CD4-positive, alpha-beta T cell treated with Interleukin-17A for 4 hours (primary cell): Measurements from ENCODE around the gene KASH5.

ENCODE experiments used
- DNase-seq: peaks from one replicate; pipeline ENCODE4 v3.0.0-alpha.2; 2020; ENCODE audit warnings: mixed read lengths

Gene KASH5

DNA sequence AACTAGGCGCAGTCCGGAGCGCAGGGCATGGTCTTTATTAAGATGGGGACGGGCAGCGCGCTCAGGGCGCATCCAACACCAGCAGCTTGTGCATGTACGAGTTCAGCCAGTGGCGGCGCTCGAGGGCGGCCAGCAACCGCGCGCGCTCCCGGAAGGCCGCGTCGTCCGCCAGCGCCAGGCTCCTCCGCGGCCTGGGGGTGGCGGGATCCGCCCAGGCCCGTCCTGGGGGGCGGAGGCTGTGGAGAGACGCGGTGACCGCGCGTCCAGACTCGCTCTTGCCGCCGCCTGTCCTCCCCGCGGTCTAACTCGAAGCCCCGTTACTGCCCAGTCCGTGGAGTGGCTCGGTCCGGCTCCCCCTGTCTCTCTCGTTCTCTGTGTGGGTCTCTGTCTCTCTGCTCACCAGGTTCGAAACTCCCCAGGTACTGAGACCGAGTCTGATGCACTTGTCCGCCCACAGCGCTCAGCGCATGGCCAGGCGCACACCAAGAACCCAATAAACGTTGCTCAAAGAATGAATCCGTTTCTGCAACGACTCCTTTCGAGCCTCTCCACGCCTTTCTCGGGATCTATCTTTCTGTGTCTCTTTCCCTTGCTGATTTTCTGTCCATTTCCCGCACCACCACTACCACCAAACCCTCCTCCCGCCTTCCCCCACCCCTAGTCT, 34.5 kb downstream of the KASH5 start:
- DNase-seq = peak; percentile 56

- no peak for DNase-seq
These were observed 35.3 kb downstream of the KASH5 start, which contains the start of gene PTH2 for GRCh38 chr19:49423071-49423984. Gene PTH2, minus strand, starts transcription at chr19:49423441. Its CDS starts 102 bp downstream, at chr19:49423339.

DNA sequence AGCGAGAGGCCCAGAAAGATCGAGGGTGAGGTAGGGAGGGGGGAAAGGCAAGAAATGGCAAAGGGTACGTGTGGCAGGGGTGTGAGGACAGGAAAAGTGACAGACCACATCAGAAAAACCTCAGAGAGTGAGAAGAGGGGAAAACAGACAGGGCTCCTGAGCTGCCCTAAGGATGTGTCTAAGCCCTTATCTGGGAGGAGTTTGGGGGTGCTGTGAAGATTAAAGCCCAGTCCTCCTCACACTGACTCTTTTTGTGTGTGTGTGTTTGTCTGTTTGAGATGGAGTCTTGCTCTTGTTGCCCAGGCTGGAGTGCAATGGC, 35.9 kb downstream of the KASH5 start:
- peak; percentile 26 for DNase-seq

- no peak for DNase-seq
These were observed 37.1 kb downstream of the KASH5 start, which contains the start of gene GFY for GRCh38 chr19:49425178-49425577. Gene GFY, plus strand, starts transcription at chr19:49425388. Its CDS starts 1,043 bp downstream, at chr19:49426431.

GRCh38 chr19:49425922-49426592, 38.0 kb downstream of the KASH5 start:
- DNase-seq = peak; percentile 32

DNA sequence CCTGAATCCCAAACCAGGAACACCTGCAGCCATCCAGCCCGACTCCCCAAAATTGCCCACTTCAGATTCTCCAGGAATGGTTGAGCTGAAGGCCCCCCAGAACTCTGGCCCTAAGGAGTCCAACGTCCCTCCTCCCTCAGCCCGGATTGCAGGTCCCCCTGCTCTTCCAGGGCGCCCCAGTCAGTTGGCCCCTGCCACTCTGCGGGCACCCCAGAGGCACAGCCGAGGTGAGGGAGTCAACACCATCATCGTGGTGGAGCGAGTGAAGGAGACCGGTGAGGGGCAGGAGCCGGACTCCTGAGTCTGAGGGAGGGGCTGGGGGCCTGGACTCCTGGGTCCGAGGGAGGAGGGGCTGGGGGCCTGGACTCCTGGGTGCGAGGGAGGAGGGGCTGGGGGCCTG, 39.3 kb downstream of the KASH5 start:
- DNase-seq = no peak

- DNase-seq = peak; percentile 51
These were observed 40.0 kb downstream of the KASH5 start for GRCh38 chr19:49427855-49428546.

GRCh38 chr19:49428547-49429451, 40.8 kb downstream of the KASH5 start:
- no peak for DNase-seq

- no peak for DNase-seq
These were observed 42.2 kb downstream of the KASH5 start for GRCh38 chr19:49430172-49430677.

GRCh38 chr19:49430678-49431329, 42.8 kb downstream of the KASH5 start:
- DNase-seq = peak; percentile 36

DNA sequence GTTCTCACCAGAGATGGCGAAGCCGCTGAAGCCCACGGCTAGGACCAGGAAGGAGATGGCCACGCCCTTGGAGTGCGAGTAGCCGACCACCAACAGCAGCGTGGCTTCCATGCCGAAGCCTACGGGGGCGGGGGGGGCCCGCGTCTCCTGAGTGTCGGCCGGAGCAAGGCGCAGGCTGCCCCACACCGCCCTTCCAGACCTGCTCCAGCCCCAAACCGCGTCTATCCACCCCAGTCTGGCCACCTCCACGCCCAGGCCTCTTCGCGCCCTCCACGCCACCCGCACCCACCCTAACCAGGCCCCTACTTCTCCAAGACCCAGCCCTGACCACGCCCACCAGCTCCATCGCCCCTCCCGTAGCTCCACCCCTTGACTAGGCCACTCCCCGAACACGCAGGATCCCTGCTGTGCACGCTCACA, 43.3 kb downstream of the KASH5 start:
- peak; percentile 35 for DNase-seq

DNA sequence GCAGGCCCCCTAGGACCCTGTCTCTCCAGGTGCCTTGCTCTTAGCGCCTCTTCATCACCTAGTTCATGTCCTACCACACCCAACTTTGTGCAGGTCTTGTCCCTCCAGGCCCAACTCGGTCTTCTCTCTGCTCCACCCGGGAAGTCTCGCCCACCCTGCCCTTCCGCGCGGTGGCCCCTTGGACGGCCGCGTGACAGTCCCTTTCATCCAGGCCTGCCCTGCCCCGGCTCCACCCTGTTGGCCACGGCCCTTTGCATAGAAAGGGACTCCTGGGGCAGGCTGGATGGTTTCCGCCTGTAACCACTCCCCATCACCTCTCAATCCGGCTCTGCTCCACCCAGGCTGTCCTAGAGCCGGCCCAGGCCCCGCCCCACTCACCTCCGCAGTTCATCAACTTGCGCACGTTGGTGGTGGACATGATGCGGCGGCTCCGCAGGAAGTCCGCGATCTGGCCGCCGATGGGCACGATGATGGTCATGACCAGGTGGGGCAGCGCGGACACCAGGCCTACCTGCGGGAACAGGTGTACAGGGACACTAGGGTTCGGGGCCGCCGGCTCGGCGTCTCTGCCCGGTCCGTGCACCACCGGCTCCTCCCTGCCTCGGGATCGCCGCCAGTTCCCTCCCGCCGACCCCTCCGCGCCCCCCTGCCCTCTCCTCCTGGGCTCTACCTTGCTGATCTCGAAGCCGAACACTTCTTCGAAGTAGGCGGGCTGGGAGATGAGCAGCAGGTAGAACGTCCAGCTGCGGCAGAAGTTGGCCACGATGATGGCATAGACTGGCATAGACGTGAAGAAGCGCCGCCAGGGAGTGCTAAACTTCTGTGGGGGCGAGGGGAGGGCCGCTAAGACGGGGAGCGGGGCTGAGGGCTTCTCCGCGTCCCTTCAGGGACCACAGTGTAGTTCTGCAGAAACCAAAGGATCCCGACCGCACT, 44.4 kb downstream of the KASH5 start:
- DNase-seq = peak; percentile 48

DNA sequence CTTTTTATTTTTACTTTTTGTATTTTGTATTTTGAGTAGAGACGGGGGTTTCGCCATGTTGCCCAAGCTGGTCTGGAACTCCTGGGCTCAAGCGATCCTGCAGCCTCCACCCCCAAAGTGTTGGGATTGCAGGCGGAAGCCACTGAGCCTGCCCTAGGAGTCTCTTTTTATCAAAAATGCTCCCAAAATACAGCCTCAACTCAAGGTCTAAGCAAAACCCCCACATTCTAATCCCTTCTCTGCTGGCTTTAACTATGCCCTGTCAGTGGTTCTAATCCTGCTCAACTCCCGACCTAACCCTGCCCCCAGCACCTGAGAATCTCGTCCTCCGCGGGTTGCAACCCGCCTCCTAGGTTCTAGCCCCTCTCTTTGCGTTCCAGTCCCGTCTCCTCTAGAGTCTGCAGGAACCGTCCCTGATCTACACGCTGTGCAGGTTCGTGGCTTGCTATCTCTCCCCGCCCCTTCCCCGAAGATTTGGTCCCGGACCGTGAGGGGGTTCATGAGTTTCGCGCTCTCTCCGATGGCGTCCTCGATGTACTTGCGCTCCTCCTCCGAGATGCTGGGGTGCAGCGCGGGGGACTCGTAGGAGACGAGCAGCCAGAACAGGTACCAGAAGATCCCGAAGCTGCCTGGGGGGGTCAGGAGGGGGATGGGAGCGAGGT, 45.3 kb downstream of the KASH5 start:
- no peak for DNase-seq

GRCh38 chr19:49434907-49435583, 47.0 kb downstream of the KASH5 start:
- DNase-seq = no peak

DNA sequence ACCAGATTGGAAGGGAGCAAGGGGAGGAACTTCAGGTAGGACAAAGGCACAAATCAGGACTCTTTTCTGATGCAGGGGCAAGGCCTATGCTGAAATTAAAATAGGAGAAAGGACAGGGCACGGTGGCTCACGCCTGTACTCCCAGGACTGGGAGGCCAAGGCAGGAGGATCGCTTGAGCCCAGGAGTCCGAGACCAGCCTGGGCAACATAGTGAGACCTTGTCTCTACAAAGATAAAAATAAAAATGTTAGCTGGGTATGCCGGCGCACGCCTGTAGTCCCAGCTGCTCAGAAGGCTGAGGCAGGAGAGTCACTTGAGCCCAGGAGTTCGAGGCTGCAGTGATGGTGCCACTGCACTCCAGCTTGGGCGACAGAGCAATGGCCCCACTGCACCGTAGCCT, 47.6 kb downstream of the KASH5 start:
- DNase-seq = no peak

DNA sequence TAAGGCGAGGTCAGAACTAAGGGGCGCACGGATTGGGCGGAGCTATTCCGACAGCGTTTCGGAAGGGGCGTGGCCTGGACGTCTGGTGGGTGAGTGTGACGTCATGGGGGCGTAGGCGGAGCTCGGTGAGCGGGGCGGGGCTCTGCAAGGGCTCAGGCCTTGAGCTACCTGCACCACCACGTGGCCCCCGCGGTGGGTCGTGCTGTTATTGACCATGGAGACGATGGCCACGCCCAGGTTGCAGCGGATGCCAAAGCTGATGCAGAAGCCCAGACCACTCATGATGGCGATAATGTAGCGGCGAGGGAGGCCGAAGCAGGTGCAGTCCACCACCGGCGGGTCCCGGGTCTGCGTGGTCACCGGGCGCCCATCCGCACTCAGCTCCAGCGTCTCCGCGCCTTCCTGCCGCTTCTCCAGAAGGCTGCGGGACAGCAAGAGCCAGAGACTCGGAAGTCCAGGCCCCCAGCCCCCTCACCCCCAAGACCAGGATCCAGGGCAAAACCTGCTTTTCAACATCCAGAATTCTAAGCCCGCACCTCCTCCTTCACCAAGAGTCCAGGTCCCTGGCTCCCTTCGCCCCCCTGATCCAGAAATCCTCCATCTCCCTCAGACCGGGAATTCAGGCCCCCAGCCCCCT, 48.5 kb downstream of the KASH5 start:
- peak; percentile 57 for DNase-seq

- no peak for DNase-seq
These were observed 49.2 kb downstream of the KASH5 start for GRCh38 chr19:49437231-49437630.

GRCh38 chr19:49438261-49438660, 50.2 kb downstream of the KASH5 start:
- DNase-seq = no peak
